ENCODE measurements around the gene SMIM32. TPM values are rescaled to one million over a fixed set of nuclear protein-coding genes. Genes with fewer than 3 reads are reported as not detected.

Gene SMIM32
- total and polyA plus RNA-seq, 9 of the 15 experiments (the other 6 are each of a cell fraction or from before 2014, with no cell fraction given) = not detected

- intact Hi-C loops (cut with micrococcal nuclease) = no loop called here
- no peak overlapping the region for H3K9ac ChIP-seq (ENCODE audit: insufficient read depth in 1 of 2, low read depth in 2 of 2, low read length in 2 of 2)
- no peaks in the 10 kb centered on the region for H3K36me3 ChIP-seq (ENCODE audit: control insufficient read depth, insufficient read depth, low read length)
- no peak for TF ChIP-seq KLF16 (IDR thresholded peaks at IDR 0.05)
- no peak for TF ChIP-seq SNAPC5 (CRISPR knock-in tag; IDR thresholded peaks at IDR 0.05)
- CTCF ChIA-PET (ENCODE audit: low intra/inter-chr PET ratio) = no interaction called here
- H3K4me3 ChIP-seq = no peak overlapping the region
- H3K9me3 ChIP-seq (replicated peaks; ENCODE audit: control insufficient read depth, insufficient read depth, low read depth, low read length) = no peaks in the 10 kb centered on the region
- 3% methylated on average over 7 of the region's 7 CpGs for WGBS (ENCODE audit: insufficient coverage, low coverage, missing lambda C conversion rate)
- no peaks in the 10 kb centered on the region for H3K79me2 ChIP-seq (ENCODE audit: control insufficient read depth, insufficient read depth, low read length)
- H3K27ac ChIP-seq (ENCODE audit: extremely low read depth, low read depth, low read length) = no peak overlapping the region
- no peak overlapping the region for H3K4me2 ChIP-seq (ENCODE audit: insufficient read depth, low read length)
- no peaks in the 10 kb centered on the region for H3K9me1 ChIP-seq (ENCODE audit: control insufficient read depth, insufficient read depth, low read length)
- H3K4me1 ChIP-seq (replicated peaks in 1 of 2; ENCODE audit: control insufficient read depth in 2 of 2, insufficient read depth in 2 of 2, low read length in 2 of 2) = no peaks in the 10 kb centered on the region
- ATAC-seq (no peak), DNase-seq (ENCODE audit: extremely low read depth in 1 of 4, low spot score in 3 of 4) (no peak), FAIRE-seq (no peak)
- no peaks in the 10 kb centered on the region for H4K20me1 ChIP-seq (replicated peaks; ENCODE audit: control insufficient read depth, insufficient read depth, low read length)
- H3K27me3 ChIP-seq (ENCODE audit: control insufficient read depth in 2 of 2, insufficient read depth in 2 of 2, low read length in 2 of 2) = peaks cover 3 to 21% of the 10 kb centered on the region in 2 experiments; a peak in 3 of 5 replicates
- no TSS peak for BruUV-seq (replicated peaks)
- H2AFZ ChIP-seq (ENCODE audit: low read depth, low read length) = no peak overlapping the region
- POLR2A ChIA-PET = interaction anchor here (0.6 kb wide), 1 partner anchor 1097 kb away, joined by 3 read pairs; no protein-coding TSS in a partner anchor
- in situ Hi-C loops (cut with MboI) = no loop called here
Observed at GRCh38 chr5:136228136-136228757, 35.3 kb upstream of the SMIM32 start.

GRCh38 chr5:136226401-136226800 lies 33.4 kb upstream of the SMIM32 start:
- Histone ChIP-seq H3K9me1 (ENCODE audit: control insufficient read depth, insufficient read depth, low read length) (no peaks in the 10 kb centered on the region), H2AFZ (ENCODE audit: low read depth, low read length) (no peak overlapping the region), H3K27ac (ENCODE audit: extremely low read depth, low read depth, low read length) (no peak overlapping the region), H3K9me3 (replicated peaks; ENCODE audit: control insufficient read depth, insufficient read depth, low read depth, low read length) (no peaks in the 10 kb centered on the region), H3K4me2 (ENCODE audit: insufficient read depth, low read length) (no peak overlapping the region), H3K36me3 (ENCODE audit: control insufficient read depth, insufficient read depth, low read length) (no peaks in the 10 kb centered on the region), H3K4me3 (no peak overlapping the region), H3K27me3 (ENCODE audit: control insufficient read depth in 2 of 2, insufficient read depth in 2 of 2, low read length in 2 of 2) (peaks cover 3 to 21% of the 10 kb centered on the region in 2 experiments; a peak in 3 of 5 replicates), H3K4me1 (replicated peaks in 1 of 2; ENCODE audit: control insufficient read depth in 2 of 2, insufficient read depth in 2 of 2, low read length in 2 of 2) (no peaks in the 10 kb centered on the region), H3K79me2 (ENCODE audit: control insufficient read depth, insufficient read depth, low read length) (no peaks in the 10 kb centered on the region), H3K9ac (ENCODE audit: insufficient read depth in 1 of 2, low read depth in 2 of 2, low read length in 2 of 2) (no peak overlapping the region), H4K20me1 (replicated peaks; ENCODE audit: control insufficient read depth, insufficient read depth, low read length) (no peaks in the 10 kb centered on the region)
- no peak for DNase-seq (ENCODE audit: extremely low read depth in 1 of 4, low spot score in 3 of 4)
- ATAC-seq = no peak
- no TSS peak for BruUV-seq (replicated peaks)
- intact Hi-C loops (cut with micrococcal nuclease) (no loop called here), in situ Hi-C loops (cut with MboI) (no loop called here)
- FAIRE-seq = no peak
- CTCF ChIA-PET (ENCODE audit: low intra/inter-chr PET ratio) = no interaction called here
- WGBS (ENCODE audit: insufficient coverage, low coverage, missing lambda C conversion rate) = 0% methylated on average over 2 of the region's 2 CpGs
- TF ChIP-seq ZNF639 (CRISPR knock-in tag; conservative IDR thresholded peaks at IDR 0.05 in 1 of 2, IDR thresholded peaks at IDR 0.05 in 1 of 2) = no peak
- no peak for TF ChIP-seq CTCFL (IDR thresholded peaks at IDR 0.05; ENCODE audit: borderline replicate concordance, insufficient read depth, low read depth, low read length, poor library complexity, severe bottlenecking)
- no peak for TF ChIP-seq ESRRA (IDR thresholded peaks at IDR 0.05; ENCODE audit: borderline replicate concordance, low read depth)
- TF ChIP-seq MCM7 (IDR thresholded peaks at IDR 0.05) = no peak
- POLR2A ChIA-PET = no interaction called here

Data from K562 (cell line).